ENCODE results near the gene FKBP5.
"Not testable (repeated sequence)": the region's sequence is repeated elsewhere in the genome, so short reads cannot be mapped to it uniquely, and the experiment has no call there.

FKBP5 gene

DNA sequence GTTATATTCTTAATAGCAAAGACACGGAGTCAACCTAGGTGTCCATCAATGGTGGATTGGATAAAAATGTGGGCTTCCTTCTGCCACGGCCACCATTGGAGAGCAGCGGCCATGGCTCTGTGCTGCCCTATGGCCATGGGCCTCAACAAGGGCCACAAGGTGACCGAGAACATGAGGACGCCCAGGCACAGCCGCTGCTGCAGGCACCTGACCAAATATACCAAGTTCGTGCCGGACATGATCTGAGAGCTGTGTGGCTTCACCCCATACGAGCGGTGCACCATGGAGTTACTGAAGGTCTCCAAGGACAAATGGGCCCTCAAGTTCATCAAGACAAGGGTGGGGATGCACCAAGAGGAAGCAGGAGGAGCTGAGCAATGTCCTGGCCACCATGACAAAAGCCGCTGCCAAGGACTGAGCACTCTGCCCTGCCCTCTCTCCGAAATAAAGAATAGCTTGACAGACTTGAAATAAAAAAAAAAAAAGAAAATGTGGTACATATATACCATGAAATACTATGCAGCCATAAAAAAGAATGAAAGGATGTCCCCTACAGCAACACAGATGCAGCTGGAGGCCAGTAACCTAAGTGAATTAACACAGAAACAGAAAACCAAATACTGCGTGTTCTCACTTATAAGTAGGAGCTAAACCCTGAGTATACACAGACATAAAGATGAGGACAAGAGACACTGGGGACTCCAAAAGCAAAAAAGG lies 81.0 kb downstream of the FKBP5 start:
- DNase-seq = no peak

DNA sequence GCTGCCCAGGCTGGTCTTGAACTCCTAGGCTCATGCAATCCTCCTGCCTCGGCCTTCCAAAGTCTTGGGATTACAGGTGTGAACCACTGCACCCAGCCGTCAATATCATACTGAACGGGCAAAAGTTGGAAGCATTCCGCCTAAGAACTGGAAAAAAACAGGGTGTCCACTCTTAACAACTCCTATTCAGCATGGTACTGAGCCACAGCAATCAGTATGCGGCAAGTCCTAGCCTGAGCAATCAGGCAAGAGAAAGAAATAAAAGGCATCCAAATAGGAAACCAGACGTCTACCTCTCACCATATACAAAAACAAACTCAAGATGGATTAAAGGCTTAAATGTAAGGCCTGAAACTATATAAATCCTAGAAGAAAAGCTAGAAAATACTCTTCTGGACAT lies 83.1 kb downstream of the FKBP5 start:
- no peak for DNase-seq

DNA sequence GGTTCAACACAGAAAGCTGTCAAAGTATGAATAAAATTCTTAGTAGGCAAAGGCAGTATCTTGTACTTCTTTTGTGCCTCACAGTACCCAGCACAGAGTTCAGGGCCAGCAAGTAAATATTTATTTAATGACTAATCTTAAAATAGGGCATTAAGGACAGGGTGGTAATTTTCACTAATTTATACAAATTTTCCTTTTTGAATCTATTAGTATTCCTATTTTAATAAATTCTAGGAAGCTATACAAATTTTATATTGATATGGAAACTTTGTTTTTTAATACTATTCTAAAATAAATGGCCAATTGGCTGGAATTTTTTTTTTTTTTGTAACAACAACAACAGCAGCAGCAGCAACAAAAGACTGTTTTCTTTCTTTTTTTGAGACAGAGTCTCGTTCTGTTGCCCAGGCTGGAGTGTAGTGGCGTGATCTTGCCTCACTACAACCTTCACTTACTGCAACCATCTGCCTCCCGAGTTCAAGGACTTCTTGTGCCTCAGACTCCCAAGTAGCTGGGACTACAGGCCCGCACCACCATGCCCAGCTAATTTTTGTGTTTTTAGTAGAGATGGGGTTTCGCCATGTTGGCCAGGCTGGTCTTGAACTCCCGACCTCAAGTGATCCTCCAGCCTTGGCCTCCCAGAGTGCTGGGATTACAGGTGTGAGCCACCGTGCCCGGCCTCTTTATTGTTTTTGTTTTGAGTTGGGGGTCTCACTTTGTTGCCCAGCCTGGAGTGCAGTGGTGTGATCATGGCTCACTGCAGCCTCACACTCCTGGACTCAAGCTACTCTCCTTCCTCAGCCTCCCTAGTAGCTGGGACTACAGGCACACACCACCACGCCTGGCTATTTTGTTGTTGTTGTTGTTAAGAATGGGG lies 85.2 kb downstream of the FKBP5 start:
- no peak for DNase-seq

DNA sequence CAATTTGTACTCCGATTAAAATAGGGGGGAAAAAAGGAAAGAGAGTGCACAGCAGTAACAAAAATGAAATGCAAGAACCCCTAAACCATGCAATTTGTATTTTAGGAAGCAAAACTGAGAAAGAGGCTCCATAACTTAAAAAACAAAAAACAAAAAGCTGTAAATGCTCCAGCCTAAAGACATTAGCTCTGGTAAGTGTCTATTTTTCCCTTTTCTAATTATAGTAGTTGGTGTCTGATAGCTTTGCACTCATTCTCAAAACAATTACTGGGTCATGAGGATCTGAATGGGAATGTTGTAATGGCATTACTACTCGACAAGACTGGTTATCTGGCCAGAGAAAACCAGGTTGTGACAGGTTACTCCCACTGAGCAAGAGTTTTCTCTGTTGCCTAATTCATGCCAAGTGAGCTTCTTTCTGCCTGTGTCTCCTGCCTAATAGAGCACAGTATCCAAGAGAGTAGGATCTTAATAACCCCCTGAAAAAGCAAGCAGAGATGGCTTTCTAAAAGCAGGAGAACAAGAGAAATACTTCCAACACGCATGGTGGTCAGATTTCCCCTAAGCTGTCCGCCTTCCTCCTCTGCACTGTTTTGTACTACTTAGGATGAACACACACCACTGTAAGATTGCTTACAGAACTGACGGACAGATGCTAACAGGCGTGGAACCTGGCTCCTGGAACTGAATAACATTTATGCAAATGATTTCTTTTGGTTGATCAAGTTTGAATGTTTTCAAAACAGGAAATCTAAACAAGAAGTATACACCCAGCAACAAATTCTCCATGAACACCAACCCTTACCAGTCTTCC lies 86.4 kb downstream of the FKBP5 start:
- no peak for DNase-seq

DNA sequence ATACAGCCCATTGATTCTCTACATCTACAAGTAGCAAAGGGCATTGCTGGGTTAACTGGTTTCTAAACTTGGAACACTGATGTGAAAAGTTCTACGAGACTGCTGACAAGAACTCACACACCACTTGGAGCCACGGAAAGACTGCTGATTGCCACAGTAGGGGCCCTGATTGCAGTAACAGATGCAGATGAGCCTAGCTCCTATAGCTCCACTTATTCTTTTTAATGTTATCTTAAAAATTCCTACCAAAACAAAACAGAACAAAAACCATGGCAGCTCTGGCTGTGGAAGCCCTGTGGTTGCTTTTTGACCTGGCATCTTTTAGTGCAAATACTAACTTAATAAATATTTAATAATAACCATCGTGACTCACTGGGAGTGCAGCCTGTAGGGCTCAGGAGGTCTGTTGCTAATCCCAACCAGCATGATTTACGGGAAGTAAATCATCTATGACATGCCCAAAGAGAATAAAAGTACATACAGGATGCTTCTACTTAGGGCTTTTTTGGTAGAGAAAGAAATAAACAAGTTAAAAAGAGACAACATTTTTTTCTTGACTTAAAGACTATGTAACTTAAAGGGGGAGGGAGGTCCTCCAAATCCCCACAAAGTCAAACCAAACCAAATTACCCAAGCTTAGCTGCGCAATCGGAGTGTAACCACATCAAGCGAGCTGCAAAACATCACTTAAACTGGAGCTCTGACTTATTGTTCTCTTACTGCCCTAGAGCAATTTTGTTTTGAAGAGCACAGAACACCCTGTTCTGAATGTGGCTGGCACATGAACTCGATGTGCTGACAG lies 87.2 kb downstream of the FKBP5 start:
- no peak for DNase-seq

DNA sequence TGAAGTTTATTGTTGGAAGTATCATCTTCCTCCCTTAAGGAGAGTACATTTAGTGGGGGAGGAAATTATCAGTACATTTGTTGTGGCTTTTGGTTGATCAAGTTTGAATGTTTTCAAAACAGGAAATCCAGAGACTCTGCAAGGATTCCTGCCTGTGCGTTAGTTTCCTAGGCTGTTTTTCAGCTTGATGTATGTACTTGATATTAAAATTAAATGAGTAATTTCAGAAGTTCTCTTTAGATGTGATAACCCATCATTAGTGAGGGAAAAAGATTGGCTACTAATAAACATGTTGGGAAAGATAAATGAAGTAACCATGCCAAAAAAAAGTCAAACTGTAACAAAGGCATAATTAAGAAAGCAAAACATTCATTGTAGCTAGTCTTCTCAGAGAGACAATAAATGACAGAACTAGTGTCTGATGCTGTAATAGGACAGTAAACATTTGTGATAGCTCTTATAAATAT lies 88.0 kb downstream of the FKBP5 start:
- DNase-seq = no peak

DNA sequence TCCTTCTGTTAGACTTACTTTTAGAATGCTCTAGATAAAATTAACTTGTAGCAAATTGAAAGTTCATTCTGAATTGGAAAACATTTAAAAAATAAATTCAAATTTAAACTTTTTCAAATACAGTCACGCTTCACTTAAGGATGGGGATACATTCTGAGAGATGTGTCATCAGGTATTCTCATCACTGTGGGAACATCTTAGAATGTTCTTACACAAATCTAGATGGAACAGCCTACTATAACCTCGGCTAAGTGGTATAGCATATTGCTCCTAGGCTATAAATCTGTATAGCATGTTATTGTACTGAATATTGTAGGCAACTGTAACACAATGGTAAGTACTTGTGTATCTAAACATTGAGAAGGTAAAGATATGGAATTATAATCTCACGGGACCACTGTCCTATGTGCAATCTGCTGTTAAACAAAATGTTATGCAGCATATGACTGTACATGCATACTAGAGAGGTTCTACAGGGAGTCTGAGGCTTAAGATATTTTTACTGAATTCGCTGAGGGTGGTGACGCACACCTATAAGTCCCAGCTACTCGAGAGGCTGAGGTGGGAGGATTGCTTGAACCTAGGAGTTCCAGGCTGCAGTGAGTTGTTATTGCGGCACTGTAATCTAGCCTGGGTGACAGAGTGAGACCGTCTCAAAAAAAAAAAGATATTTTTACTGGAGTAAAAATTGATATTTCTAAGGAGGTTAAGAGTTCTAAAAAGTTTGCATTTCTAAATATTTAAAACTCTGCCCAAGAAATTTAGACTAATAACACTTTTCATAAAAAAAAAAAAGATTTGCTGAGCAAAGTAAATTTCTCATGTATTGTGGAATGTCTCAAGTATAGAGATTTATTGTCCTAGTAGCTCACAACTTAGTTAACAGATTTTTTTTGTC lies 88.7 kb downstream of the FKBP5 start:
- DNase-seq = no peak

DNA sequence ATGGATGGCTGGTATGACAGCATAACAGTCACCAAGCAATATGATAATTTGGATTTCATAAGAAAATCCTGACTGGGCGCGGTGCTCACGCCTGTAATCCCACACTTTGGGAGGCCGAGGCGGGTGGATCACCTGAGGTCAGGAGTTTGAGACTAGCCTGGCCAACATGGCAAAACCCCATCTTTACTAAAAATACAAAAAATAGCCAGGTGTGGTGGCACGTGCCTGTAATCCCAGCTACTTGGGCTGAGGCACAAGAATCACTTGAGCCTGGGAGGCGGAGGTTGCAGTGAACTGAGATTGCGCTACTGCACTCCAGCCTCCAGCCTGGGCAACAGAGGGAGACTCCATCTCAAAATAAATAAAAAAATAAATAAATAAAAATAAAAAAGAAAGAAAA lies 90.1 kb downstream of the FKBP5 start:
- not testable (repeated sequence) for DNase-seq

DNA sequence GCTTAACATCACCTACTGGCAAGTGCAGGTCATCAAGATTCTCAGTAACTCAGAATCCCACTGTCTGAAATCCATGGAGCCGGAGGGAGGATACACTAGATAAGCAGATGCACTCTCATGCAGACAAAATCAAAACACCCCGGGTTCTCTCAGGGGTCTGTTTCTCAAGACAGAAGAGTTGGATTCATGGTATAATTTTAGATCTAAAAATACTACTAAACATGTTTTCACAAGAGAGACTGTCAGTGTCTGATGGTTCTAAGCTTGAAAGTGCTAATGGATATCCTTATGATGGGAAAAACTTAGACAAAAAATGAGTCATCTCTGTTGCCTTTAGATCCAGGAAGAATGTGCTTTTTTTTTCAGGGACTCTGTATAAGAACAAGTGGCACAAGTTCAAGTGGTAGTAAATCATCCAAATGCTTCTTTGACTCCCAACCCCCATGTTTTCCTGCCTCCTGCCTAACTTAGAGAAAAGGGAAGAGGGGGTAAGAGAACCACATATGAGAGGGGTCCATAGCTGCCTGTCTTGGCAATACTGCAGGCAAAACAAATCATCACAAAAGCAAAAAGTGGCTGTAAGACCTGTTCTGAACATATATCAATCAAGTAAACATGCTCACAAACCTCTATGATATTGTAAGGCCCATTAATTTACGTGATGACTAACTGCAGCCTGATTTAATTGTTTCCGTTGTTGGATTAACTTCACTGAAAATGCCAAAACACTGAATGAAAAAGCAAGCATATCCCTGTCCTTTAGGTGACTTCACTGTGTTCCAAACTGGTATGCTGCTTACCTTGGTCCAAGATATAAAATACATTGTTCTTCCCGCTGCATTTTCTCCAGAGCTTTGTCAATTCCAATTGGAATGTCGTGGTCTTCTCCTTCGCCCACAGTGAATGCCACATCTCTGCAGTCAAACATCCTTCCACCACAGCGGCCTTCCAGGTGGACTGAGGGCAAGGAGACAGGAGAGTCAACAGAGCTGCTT lies 92.0 kb downstream of the FKBP5 start:
- peak; percentile 6 for DNase-seq

DNA sequence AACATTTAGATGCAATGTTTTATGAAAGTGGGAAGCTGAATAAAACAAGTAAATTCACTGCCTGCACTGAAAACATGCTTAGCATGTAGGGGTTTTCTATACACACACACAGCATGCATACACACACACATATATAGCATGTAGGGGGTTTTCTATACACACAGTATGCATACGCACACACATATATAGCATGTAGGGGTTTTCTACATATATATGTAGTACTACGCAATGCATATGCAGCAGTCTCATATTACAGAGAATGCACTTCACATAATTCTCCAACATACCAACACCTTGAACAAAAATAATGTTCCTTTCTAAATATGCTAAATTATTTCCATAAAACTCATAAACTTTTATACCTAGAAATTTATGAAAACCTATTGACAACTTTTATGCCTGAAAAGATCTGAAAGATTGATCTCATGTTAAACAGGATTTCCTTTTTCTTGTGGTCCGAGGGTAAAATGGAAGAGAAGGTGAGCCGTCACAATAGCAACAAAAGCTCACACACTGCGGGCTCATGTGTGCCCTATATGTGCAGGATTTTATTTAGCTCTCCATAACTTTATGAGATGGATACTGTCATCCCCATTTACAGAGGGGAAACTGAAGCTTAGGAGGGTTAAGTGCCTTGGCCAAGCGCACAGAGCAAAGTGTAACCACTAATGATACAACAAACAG lies 94.1 kb downstream of the FKBP5 start:
- no peak for DNase-seq

DNA sequence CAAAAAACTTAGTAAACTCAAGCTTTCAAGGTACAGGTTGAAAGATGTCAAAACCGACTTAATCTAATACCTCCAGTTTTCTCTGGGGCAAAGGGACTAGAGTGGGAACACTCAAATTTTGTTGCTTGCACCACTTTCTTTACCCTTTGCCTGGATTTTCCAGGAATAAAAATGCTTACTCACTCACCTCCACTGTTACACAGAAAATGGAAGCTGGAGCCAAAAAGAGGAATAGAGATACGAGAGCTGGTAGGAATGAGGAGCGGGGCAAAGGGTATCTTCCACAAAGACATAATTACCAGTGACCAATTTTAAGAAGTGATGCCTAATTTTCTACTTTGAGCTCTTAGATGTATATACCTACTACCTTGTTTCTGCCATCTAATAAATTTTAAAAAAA lies 96.5 kb downstream of the FKBP5 start:
- DNase-seq = no peak

DNA sequence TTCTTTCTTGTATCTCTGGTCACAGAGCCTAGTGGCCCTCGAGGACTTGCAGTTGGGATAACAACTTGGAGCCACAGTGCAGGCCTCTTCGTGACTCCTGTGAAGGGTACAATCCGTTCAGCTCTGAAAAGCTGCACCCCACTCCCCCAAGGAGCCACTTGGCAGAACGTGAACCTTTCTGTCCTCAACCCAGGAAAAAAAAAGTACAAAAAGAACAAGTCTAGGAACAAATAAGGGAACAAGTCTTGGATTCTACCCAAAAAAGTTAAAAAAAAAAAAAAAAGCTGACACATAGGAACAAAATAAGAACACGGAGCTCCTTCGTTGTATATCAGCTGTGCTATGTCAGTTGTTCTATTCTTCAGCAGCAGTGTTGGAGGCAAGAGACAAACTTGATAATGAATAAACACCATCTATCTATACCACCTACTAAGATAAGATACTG lies 98.1 kb downstream of the FKBP5 start:
- no peak for DNase-seq

DNA sequence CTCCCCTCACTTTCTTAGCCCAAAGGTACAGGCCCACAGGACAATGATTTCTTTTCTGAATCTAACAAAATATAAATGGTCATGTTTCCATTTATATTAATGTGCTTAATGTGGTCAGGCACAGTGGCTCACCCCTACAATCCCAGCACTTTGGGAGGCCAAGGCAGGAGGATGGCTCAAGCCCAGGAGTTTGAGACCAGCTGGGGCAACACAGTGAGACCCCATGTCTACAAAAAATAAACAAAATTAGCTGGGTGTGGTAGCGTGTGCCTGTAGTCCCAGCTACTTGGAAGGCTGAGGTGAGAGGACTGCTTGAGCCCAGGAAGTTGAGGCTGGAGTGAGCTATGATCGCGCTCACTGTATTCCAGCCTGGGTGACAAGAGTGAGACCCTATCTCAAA lies 98.8 kb downstream of the FKBP5 start:
- DNase-seq = no peak

DNA sequence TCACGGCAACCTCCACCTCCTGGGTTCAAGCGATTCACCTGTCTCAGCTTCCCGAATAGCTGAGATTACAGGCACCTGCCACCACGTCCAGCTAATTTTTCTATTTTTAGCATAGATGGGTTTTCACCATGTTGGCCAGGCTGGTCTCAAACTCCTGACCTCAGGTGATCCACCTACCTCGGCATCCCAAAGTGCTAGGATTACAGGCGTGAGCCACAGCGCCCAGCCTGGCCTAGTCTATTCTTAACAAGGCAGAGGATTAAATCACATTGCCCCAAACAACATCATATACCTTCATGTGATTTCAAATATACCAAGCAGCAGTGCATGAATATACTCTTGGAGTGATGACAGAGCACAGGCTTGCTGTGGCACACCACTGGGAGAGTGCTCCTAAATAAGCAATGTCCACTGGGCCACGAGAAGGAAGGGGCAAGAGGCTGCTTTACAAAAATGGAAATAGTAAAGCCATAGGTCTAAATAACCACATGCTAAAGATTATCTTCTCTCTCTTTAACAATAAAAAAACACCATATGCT lies 99.4 kb downstream of the FKBP5 start:
- no peak for DNase-seq

DNA sequence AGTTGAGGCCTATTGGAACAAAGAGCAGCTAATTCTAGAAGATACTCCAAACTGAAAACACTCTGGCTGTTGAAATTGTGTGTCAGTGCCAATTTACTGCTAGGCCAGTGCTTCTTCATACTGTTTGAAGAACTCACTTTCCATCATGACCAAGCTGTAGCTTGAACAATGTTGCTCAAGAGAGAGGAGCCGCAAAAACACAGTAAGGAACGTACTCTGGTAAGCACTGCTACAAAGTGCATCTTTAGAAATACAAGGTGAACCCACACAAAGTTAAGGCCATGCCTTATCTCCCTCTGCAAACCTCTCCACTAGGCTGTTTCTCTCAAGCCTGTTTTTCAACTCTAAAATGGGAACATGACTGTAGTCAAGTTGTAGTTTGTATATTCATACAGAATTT lies 101.5 kb downstream of the FKBP5 start:
- no peak for DNase-seq

DNA sequence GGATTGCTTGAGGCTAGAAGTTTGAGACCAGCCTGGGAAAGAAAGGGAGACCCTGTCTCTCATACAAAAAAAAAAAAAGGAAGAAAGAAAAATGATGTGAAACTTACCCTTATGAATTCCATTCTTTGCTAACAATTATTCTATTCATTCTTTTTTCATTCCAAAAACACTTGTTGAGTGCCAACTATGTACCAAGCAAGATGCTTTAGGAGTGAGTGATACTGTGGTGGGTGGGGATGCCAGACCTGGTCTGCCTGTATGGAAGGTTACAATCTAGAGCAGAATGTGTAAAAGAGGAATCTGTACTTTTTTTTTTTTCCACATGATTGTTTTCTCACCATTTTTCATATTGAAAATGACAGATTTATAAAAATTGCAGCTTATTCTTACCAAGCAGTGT lies 102.2 kb downstream of the FKBP5 start:
- DNase-seq = no peak

DNA sequence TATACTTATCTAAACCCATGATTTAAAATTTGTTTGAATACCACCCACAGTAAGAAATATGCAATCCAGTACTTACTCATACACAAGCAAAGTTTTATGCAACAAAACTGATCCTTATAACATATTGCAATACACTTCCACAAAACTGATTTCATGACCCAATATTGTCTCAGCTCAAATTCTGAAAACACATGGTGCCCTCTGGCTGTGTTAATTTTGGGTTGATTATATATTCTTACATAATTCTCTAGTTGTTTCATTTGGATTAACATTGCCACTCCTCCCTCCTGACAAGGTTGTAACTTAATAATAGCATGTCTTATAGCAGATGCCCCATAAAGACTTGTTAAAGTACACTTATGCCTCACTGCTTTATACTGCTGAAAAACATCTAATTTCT lies 103.1 kb downstream of the FKBP5 start:
- no peak for DNase-seq

DNA sequence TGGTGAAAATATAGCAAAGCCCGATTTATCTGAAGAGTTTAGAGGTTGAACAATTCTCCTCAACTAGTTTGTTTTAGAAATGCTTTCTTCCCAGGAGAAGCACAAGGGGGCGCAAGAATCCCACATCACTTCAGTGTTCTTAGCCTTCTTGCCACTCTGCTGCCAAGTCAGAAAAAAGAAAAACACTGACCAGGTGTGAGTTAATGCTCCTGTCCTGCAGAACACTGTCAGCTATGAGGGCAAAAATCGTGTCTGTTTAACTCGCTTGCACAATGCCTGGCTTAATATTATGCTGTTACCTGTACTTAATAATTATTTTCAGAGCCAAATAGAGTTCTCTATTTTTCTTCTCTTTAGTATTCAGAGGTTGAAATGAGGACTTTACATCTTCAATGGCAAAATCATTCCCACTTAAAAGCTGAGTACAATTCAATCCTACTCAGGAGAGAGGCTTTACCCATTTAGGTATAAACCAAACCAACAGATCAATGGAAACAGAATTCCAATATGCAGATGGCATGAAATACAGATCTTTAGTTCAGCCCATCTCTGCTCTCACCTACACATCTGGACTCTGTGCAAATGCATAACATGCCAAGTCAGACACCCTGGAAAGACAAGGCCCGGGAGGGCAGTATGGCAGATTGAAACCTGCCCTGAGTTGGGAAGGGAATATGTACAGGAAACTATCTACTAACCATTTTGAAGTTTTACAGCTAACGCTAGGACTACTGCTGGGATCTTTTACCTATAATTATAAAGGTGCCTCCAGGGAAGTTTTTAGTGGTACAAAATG lies 104.6 kb downstream of the FKBP5 start:
- peak; percentile 43 for DNase-seq

All from amniotic stem cell (primary cell).